Ascending aorta (tissue), 2 donors: Measurements from ENCODE around the gene PLCG2. TPM values are rescaled to one million over a fixed set of nuclear protein-coding genes. Genes with fewer than 3 reads are reported as not detected.

Experiments used
- DNase-seq, 2 donors: peaks; one replicate each; pipeline ENCODE4 v3.0.0-alpha.2; 2019; ENCODE audit warnings: low spot score in 2 of 2
- H3K27ac ChIP-seq, 2 donors: fragments of 200-600 bp; sonication (generic); one replicate each; pipeline ENCODE4 v1.5.1; 2016 to 2017; ENCODE audit warnings: mild to moderate bottlenecking in 1 of 2
- H3K27me3 ChIP-seq: fragments of 200-600 bp; sonication (generic); one replicate; pipeline ENCODE4 v1.5.1; 2017
- H3K36me3 ChIP-seq, 2 donors: fragments of 200-600 bp; sonication (generic); one replicate each; pipeline ENCODE4 v1.5.1; 2016
- H3K4me1 ChIP-seq, 2 donors: fragments of 200-600 bp; sonication (generic); one replicate each; pipeline ENCODE4 v1.5.1; 2016 to 2017; ENCODE audit warnings: mild to moderate bottlenecking in 1 of 2
- H3K4me3 ChIP-seq, 2 donors: fragments of 200-600 bp; sonication (generic); one replicate each; pipeline ENCODE4 v1.5.1; 2016 to 2017; ENCODE audit warnings: mild to moderate bottlenecking in 1 of 2
- H3K9me3 ChIP-seq, 2 donors: fragments of 200-600 bp; sonication (generic); one replicate each; pipeline ENCODE4 v1.5.1; 2016
- CTCF ChIP-seq, 3 experiments: fragments of 200-600 bp in 2 of 3; fragments of 450-650 bp in 1 of 3; sonication (generic) in 2 of 3; IDR thresholded peaks; one replicate each; pipeline ENCODE4 v1.5.1; 2016 to 2019; ENCODE audit warnings: antibody characterized with exemption in 3 of 3, mild to moderate bottlenecking in 1 of 3, moderate library complexity in 1 of 3
- intact Hi-C: fragments of 100-400 bp; cut with DNase I; formaldehyde crosslinking; loops from one replicate; pipeline ENCODE4 v1.15.1; 2023
- total RNA-seq: library from RNA; depleted of rRNA; stranded (reverse); fragments of >200 nt; gene quantifications from one replicate; pipeline ENCODE4 v1.1.0, GENCODE V29; 2016

PLCG2 gene
- total RNA-seq, 1 donor from 2014 or later, result 34.2 TPM

DNA sequence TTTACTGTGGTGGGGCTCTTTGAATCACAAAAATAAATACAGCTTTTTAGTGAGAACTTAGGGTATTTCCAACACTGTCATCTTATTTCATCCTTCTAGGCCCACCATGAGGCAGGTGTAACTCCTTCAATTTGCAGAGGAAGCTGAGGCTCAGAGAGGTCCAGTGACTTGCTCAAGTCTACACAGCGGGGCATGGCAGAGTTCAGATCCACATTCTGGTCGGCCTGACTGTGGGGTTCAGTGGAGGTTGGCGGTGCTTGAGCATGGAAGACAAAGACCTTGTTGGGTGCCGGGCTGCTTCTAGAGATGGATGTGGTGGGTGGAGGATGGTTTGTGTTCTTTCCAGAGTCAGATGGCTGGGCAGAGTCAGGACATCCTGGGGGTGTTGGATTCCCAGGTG is 39.8 kb downstream of the PLCG2 start:
- H3K36me3 ChIP-seq, result no peaks in the 10 kb centered on the region
- H3K9me3 ChIP-seq, result no peaks in the 10 kb centered on the region
- intact Hi-C loops, result no loop called here
- H3K27me3 ChIP-seq, result no peaks in the 10 kb centered on the region
- no peak overlapping the region for H3K27ac ChIP-seq
- no peaks in the 10 kb centered on the region for H3K4me1 ChIP-seq
- H3K4me3 ChIP-seq, result no peak overlapping the region
- TF ChIP-seq CTCF (IDR thresholded peaks at IDR 0.05), result no peak
- DNase-seq, result no peak

DNA sequence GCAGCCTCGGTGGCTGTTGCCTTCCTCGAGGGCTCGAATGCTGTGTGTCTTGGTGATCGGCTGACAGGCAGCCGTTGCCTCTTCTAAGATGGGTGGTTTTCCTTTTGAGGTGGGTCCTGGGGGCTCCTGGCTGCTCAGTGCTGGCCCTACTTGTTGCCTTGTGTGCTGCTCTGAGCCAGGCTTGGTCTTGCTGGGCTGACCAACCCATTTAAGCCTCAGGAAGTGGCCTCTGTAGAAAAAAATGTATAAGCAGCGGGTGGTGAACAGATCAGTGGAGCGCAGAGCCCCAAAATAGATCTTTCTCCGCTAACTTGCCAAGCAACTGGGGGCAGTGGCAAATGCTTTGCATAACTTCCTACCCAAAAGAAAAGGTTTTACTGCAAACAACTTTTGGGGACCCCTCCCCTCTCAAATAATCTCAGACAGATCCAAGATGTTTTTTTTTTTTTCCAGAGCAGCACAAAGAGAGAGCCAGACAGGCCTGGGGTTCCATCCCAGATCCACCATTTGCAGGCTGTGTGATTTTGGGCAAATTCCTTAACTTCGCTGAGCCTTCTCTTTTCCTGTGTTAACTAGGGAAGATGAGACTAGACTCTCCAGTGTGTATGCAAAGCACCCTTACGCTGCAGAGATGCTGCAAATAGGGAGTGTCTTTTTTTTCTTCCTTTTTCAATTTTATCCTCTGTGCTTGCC is 42.5 kb downstream of the PLCG2 start:
- intact Hi-C loops, result no loop called here
- Histone ChIP-seq H3K27ac (no peak overlapping the region), H3K9me3 (no peaks in the 10 kb centered on the region), H3K4me1 (no peaks in the 10 kb centered on the region), H3K4me3 (no peak overlapping the region), H3K27me3 (no peaks in the 10 kb centered on the region), H3K36me3 (no peaks in the 10 kb centered on the region)
- no peak for DNase-seq
- no peak for TF ChIP-seq CTCF (IDR thresholded peaks at IDR 0.05)

DNA sequence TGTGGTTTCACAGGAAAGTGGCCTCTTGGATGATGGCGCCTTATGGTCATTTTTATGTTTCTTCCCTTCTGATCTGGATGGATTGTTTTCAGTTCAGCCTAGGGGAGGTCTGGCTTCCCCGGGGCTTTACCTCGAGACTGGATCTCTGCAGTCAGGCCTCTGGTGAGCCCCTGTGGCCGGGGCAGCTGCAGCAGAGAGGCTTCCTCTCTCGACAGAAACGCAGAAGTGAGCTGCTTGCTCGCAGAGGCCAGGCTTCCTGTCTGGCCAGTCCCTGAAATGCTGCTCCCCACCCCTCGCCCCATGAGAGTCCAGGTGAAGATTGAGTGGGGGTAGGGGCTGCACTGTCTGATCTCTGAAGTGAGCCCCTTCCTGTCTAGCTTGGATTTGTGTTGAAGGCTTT is 44.0 kb downstream of the PLCG2 start:
- Histone ChIP-seq H3K27me3 (no peaks in the 10 kb centered on the region), H3K27ac (no peak overlapping the region), H3K4me3 (no peak overlapping the region), H3K9me3 (no peaks in the 10 kb centered on the region), H3K36me3 (no peaks in the 10 kb centered on the region), H3K4me1 (no peaks in the 10 kb centered on the region)
- intact Hi-C loops, result no loop called here
- peak in 1 of 2 donors; percentile 68 for DNase-seq
- no peak for TF ChIP-seq CTCF (IDR thresholded peaks at IDR 0.05)

DNA sequence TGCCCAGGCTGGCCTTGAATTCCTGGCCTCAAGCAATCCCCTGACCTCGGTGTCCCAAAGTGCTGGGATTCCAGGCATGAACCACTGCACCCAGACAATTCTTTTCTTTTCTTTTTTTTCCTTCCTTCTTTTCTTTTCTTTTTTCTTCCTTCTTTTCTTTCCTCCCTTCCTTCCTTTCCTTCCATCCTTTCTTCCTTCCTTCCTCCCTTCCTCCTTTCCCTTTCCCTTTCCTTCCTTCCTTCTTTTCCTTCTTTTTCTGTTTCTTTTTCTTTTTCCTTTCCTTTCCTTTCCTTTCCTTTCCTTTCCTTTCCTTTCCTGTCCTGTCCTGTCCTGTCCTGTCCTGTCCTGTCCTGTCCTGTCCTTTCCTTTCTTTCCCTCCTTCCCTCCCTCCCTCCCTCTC is 44.6 kb downstream of the PLCG2 start:
- no peak for DNase-seq
- intact Hi-C loops, result no loop called here
- TF ChIP-seq CTCF (IDR thresholded peaks at IDR 0.05), result no peak
- Histone ChIP-seq H3K27me3 (no peaks in the 10 kb centered on the region), H3K27ac (no peak overlapping the region), H3K9me3 (no peaks in the 10 kb centered on the region), H3K4me3 (no peak overlapping the region), H3K36me3 (no peaks in the 10 kb centered on the region), H3K4me1 (no peaks in the 10 kb centered on the region)

DNA sequence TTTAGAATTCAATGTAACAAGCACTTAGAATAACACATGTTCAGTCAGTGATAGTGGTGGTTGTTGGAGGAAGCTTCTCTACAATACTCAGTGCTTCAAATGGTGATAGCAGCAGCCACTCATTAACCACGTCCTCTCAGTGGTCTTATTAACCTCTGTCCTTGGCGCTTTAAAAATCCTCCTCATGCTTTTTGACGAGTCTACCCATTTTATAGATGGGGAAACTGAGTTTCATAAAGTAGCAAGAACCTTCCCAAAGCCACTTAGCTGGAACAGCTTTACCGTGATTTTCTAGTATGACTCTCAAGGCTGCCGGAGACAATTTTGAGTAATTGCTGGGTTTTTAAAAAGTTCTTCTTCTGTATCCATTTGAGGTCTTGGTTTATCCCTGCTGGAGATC is 47.4 kb downstream of the PLCG2 start:
- Histone ChIP-seq H3K4me3 (no peak overlapping the region), H3K4me1 (no peaks in the 10 kb centered on the region), H3K36me3 (no peaks in the 10 kb centered on the region), H3K27me3 (no peaks in the 10 kb centered on the region), H3K9me3 (no peaks in the 10 kb centered on the region), H3K27ac (no peak overlapping the region)
- no peak for DNase-seq
- no peak for TF ChIP-seq CTCF (IDR thresholded peaks at IDR 0.05)
- intact Hi-C loops, result no loop called here
